A549 (cell line): ENCODE results near the gene C1orf87. TPM values are rescaled to one million over a fixed set of nuclear protein-coding genes. Genes with fewer than 3 reads are reported as not detected.

Source experiments
- ATAC-seq, 2 experiments: fragments of 200-7000 bp in 1 of 2; fragments of >200 bp in 1 of 2; cut with Nextera tagmentation in 1 of 2; cut with Tn5 transposase in 1 of 2; 3 replicates each; pipeline versions ENCODE4 v1.8.0 to v1.9.1; 2018 to 2020; ENCODE audit warnings: mild to moderate bottlenecking in 1 of 2, moderate library complexity in 1 of 2
- CTCF ChIA-PET: fragments of 300-600 bp; sonication (Branson Sonifier 250); formaldehyde crosslinking; extraction: SDS; loops from one replicate; lab custom pipeline; 2021; ENCODE audit warnings: antibody characterized with exemption, inconsistent platforms; lab: Yijun Ruan, JAX
- POLR2A ChIA-PET: fragments of 350-600 bp; formaldehyde crosslinking; extraction: SDS; loops from one replicate; lab custom pipeline; 2021; ENCODE audit warnings: antibody characterized with exemption, inconsistent platforms; lab: Yijun Ruan, JAX
- DNase-seq, 2 experiments: peaks; one replicate each; pipeline versions ENCODE4 v3.0.0 to v3.0.0-alpha.2; 2011 to 2016; ENCODE audit warnings: low read depth in 1 of 2, low spot score in 1 of 2
- FAIRE-seq: peaks from 2 replicates; lab custom pipeline; 2011; peaks lifted over from hg19 to GRCh38; lab: Jason Lieb, UNC
- H3K27ac ChIP-seq, 2 experiments: fragments of >200 bp; sonication (Bioruptor Twin); formaldehyde crosslinking; 3 replicates each; pipeline ENCODE4 v1.5.1; 2016 to 2017
- H3K4me1 ChIP-seq: fragments of >200 bp; sonication (Bioruptor Twin); formaldehyde crosslinking; 3 replicates; pipeline ENCODE4 v1.6.1; 2016
- H3K4me2 ChIP-seq: fragments of >200 bp; sonication (Bioruptor Twin); formaldehyde crosslinking; 3 replicates; pipeline ENCODE4 v1.6.1; 2016
- H3K4me3 ChIP-seq: fragments of >200 bp; sonication (Bioruptor Twin); formaldehyde crosslinking; 3 replicates; pipeline ENCODE4 v1.5.1; 2016
- H3K9me3 ChIP-seq: fragments of >200 bp; sonication (Bioruptor Twin); formaldehyde crosslinking; 3 replicates; pipeline ENCODE4 v1.6.1; 2016
- CBX8 ChIP-seq: fragments of 200-600 bp; sonication (generic); IDR thresholded peaks from 2 replicates; pipeline ENCODE4 v1.6.1; 2016
- CTCF ChIP-seq: fragments of >200 bp; sonication (Bioruptor Twin); formaldehyde crosslinking; IDR thresholded peaks from 3 replicates; pipeline ENCODE4 v1.5.1; 2016
- E2F6 ChIP-seq: IDR thresholded peaks from 2 replicates; pipeline ENCODE4 v1.6.1; 2012; ENCODE audit warnings: low read depth, borderline replicate concordance
- EHF ChIP-seq: fragments of 250-450 bp; sonication (Bioruptor Pico); IDR thresholded peaks from 2 replicates; pipeline ENCODE4 v1.5.0; 2020; ENCODE audit warnings: mild to moderate bottlenecking
- ESRRA ChIP-seq: fragments of 150-350 bp; IDR thresholded peaks from 2 replicates; pipeline ENCODE4 v1.6.1; 2014; ENCODE audit warnings: mild to moderate bottlenecking, low read length, borderline replicate concordance
- FOSL2 ChIP-seq, 2 experiments: fragments of 450-650 bp in 1 of 2; fragments of >200 bp in 1 of 2; sonication (Bioruptor Twin) in 1 of 2; formaldehyde crosslinking; IDR thresholded peaks; 2 replicates each; pipeline versions ENCODE4 v1.5.0 to v1.6.1; 2016 to 2020; ENCODE audit warnings: mild to moderate bottlenecking in 1 of 2, moderate library complexity in 1 of 2
- GATA3 ChIP-seq: IDR thresholded peaks from 2 replicates; pipeline ENCODE4 v1.6.1; 2012; ENCODE audit warnings: borderline replicate concordance
- HDAC2 ChIP-seq: fragments of 200-600 bp; sonication (generic); IDR thresholded peaks from 2 replicates; pipeline ENCODE4 v1.6.1; 2016
- HES2 ChIP-seq: fragments of >200 bp; sonication (Bioruptor Twin); formaldehyde crosslinking; IDR thresholded peaks from 2 replicates; pipeline ENCODE4 v1.6.1; 2016
- HMGXB4 ChIP-seq: fragments of 250-450 bp; sonication (Bioruptor Pico); IDR thresholded peaks from 2 replicates; pipeline ENCODE4 v1.5.0; 2021; ENCODE audit warnings: mild to moderate bottlenecking, moderate library complexity, borderline replicate concordance
- HOXB13 ChIP-seq: fragments of 250-450 bp; sonication (Bioruptor Pico); IDR thresholded peaks from 2 replicates; pipeline ENCODE4 v1.5.0; 2020; ENCODE audit warnings: low read depth, mild to moderate bottlenecking, moderate library complexity
- JUN ChIP-seq, 2 experiments: fragments of >200 bp; sonication (Bioruptor Twin); formaldehyde crosslinking; IDR thresholded peaks; 2 replicates in 1 of 2; 3 replicates in 1 of 2; pipeline ENCODE4 v1.6.1; 2016 to 2017
- JUNB ChIP-seq: fragments of >200 bp; sonication (Bioruptor Twin); formaldehyde crosslinking; IDR thresholded peaks from 2 replicates; pipeline ENCODE4 v1.6.1; 2016
- KDM1A ChIP-seq: fragments of 200-600 bp; sonication (generic); IDR thresholded peaks from 2 replicates; pipeline ENCODE4 v1.6.1; 2016; ENCODE audit warnings: low read depth, mild to moderate bottlenecking
- KDM5A ChIP-seq: fragments of 200-600 bp; sonication (generic); IDR thresholded peaks from 2 replicates; pipeline ENCODE4 v1.6.1; 2016; ENCODE audit warnings: antibody characterized with exemption, mild to moderate bottlenecking
- MAFK ChIP-seq: fragments of 450-650 bp; IDR thresholded peaks from 2 replicates; pipeline ENCODE4 v1.6.1; 2014; ENCODE audit not compliant: partially characterized antibody
- MAX ChIP-seq: IDR thresholded peaks from 2 replicates; pipeline ENCODE4 v1.6.1; 2012
- NFE2L2 ChIP-seq: fragments of 150-350 bp; conservative IDR thresholded peaks from 2 replicates; pipeline ENCODE4 v1.6.1; 2014; ENCODE audit warnings: low read length
- NPAS2 ChIP-seq: fragments of 250-450 bp; sonication (Bioruptor Pico); IDR thresholded peaks from 2 replicates; pipeline ENCODE4 v1.8.0; 2022; ENCODE audit warnings: mild to moderate bottlenecking, moderate library complexity, borderline replicate concordance
- NR3C1 ChIP-seq: fragments of >200 bp; sonication (Bioruptor Twin); formaldehyde crosslinking; IDR thresholded peaks from 3 replicates; pipeline ENCODE4 v1.6.1; 2017
- PBX3 ChIP-seq: IDR thresholded peaks from 2 replicates; pipeline ENCODE4 v1.6.1; 2012
- POLR2A ChIP-seq: IDR thresholded peaks from 2 replicates; pipeline ENCODE4 v1.6.1; 2012; ENCODE audit warnings: mild to moderate bottlenecking, low read length
- SMC3 ChIP-seq: fragments of >200 bp; sonication (Bioruptor Twin); formaldehyde crosslinking; IDR thresholded peaks from 3 replicates; pipeline ENCODE4 v1.6.1; 2018; ENCODE audit warnings: inconsistent platforms
- TFCP2L1 ChIP-seq: fragments of 250-450 bp; sonication (Bioruptor Pico); IDR thresholded peaks from 2 replicates; pipeline ENCODE4 v1.5.0; 2021; ENCODE audit warnings: mild to moderate bottlenecking
- TP53 ChIP-seq: fragments of 250-450 bp; sonication (Bioruptor Pico); IDR thresholded peaks from 2 replicates; pipeline ENCODE4 v1.5.0; 2021; ENCODE audit warnings: mild to moderate bottlenecking, moderate library complexity
- ZFP36 ChIP-seq: fragments of 450-650 bp; IDR thresholded peaks from 2 replicates; pipeline ENCODE4 v1.6.1; 2014; ENCODE audit warnings: borderline replicate concordance; ENCODE audit not compliant: partially characterized antibody
- WGBS: methylation state at CpG from one replicate; pipeline ENCODE4 v1.1.6; 2017; ENCODE audit errors: missing lambda C conversion rate; 5-methylcytosine and 5-hydroxymethylcytosine counted together
- polyA plus RNA-seq, 4 experiments: library from polyadenylated mRNA; depleted of rRNA in 3 of 4; stranded (reverse); fragments of >200 nt; fragmentation: RNase III in 1 of 4; extraction: RNeasy Plus Mini Kit Qiagen cat#74134 plus additional on column Dnase treatment in 1 of 4; gene quantifications; 2 replicates in 3 of 4; 3 replicates in 1 of 4; pipeline ENCODE4 v1.2.3, GENCODE V29; 2011 to 2017

The C1orf87 gene
- polyA plus RNA-seq, 2 of the 4 experiments (the other 2 are of a cell fraction): not detected

GRCh38 chr1:60088620-60089155 lies 15.1 kb upstream of the C1orf87 start (continued):
- TF ChIP-seq PBX3: no peak
- TF ChIP-seq, all 56 proteins: peak for 0

GRCh38 chr1:60087681-60088080 lies 14.1 kb upstream of the C1orf87 start:
- DNase-seq (no peak), ATAC-seq (no peak)
- TF ChIP-seq NR3C1: no peak
- TF ChIP-seq HMGXB4: no peak
- TF ChIP-seq JUN (IDR thresholded peaks at IDR 0.05): no peak
- TF ChIP-seq, all 56 proteins: peak for 0
- Histone ChIP-seq H3K4me1 (no peaks in the 10 kb centered on the region), H3K27ac (no peak overlapping the region), H3K9me3 (no peaks in the 10 kb centered on the region), H3K4me2 (no peak overlapping the region), H3K4me3 (no peak overlapping the region)
- FAIRE-seq: no peak
- ChIA-PET CTCF (no interaction called here), POLR2A (no interaction called here)

GRCh38 chr1:60078182-60078581 lies 4.6 kb upstream of the C1orf87 start:
- Histone ChIP-seq H3K9me3 (no peaks in the 10 kb centered on the region), H3K27ac (no peak overlapping the region), H3K4me3 (no peak overlapping the region), H3K4me2 (no peak overlapping the region), H3K4me1 (no peaks in the 10 kb centered on the region)
- DNase-seq: no peak
- ChIA-PET CTCF (no interaction called here), POLR2A (no interaction called here)
- TF ChIP-seq JUNB: no peak
- TF ChIP-seq POLR2A: no peak
- no peak for TF ChIP-seq NPAS2 (CRISPR knock-in tag)
- TF ChIP-seq MAFK: no peak
- TF ChIP-seq TFCP2L1 (CRISPR knock-in tag): no peak
- no peak for TF ChIP-seq EHF (CRISPR knock-in tag)
- WGBS: 3% methylated on average over 4 of the region's 4 CpGs
- ATAC-seq: no peak
- no peak for FAIRE-seq

GRCh38 chr1:60071296-60071695 lies 2.3 kb downstream of the C1orf87 start:
- Histone ChIP-seq H3K4me1 (no peaks in the 10 kb centered on the region), H3K4me3 (no peak overlapping the region), H3K9me3 (no peaks in the 10 kb centered on the region), H3K4me2 (no peak overlapping the region), H3K27ac (no peak overlapping the region)
- DNase-seq: no peak
- FAIRE-seq: no peak
- TF ChIP-seq FOSL2 (IDR thresholded peaks at IDR 0.05): no peak
- TF ChIP-seq FOSL2 (CRISPR knock-in tag; IDR thresholded peaks at IDR 0.05): no peak
- no peak for TF ChIP-seq MAFK
- TF ChIP-seq POLR2A: no peak
- no peak for TF ChIP-seq KDM5A
- TF ChIP-seq CBX8: no peak
- no peak for TF ChIP-seq ESRRA
- TF ChIP-seq HOXB13 (CRISPR knock-in tag): no peak
- no peak for TF ChIP-seq KDM1A
- no peak for TF ChIP-seq GATA3
- WGBS: 0% methylated on average over 1 of the region's 1 CpG
- CTCF ChIA-PET: no interaction called here
- no peak for ATAC-seq
- POLR2A ChIA-PET: no interaction called here

GRCh38 chr1:60069691-60070090 lies 3.9 kb downstream of the C1orf87 start:
- no peak for ATAC-seq
- 20% methylated on average over 1 of the region's 1 CpG for WGBS
- CTCF ChIA-PET: no interaction called here
- no peak overlapping the region for H3K4me2 ChIP-seq
- POLR2A ChIA-PET: no interaction called here
- no peak for DNase-seq
- no peak overlapping the region for H3K27ac ChIP-seq
- H3K4me3 ChIP-seq: no peak overlapping the region
- no peaks in the 10 kb centered on the region for H3K4me1 ChIP-seq
- FAIRE-seq: no peak
- no peaks in the 10 kb centered on the region for H3K9me3 ChIP-seq
- TF ChIP-seq HES2 (no peak), NFE2L2 (no peak), ZFP36 (no peak), CTCF (no peak), SMC3 (no peak), EHF (CRISPR knock-in tag) (no peak), E2F6 (no peak), TP53 (no peak), FOSL2 (IDR thresholded peaks at IDR 0.05) (no peak), FOSL2 (CRISPR knock-in tag; IDR thresholded peaks at IDR 0.05) (no peak), JUN (IDR thresholded peaks at IDR 0.05) (no peak), HDAC2 (no peak), MAX (no peak)
